Thyroid gland (tissue), 4 donors: ENCODE results near the gene PARVB. TPM values are rescaled to one million over a fixed set of nuclear protein-coding genes. Genes with fewer than 3 reads are reported as not detected.

ENCODE experiments used
- DNase-seq, 2 donors: peaks; one replicate each; pipeline ENCODE4 v3.0.0-alpha.2; 2019
- H3K27ac ChIP-seq, 3 donors: fragments of 200-600 bp; sonication (generic); 1 replicate in 2 of 3; 2 replicates in 1 of 3; pipeline ENCODE4 v1.5.1; 2016 to 2019; ENCODE audit warnings: mild to moderate bottlenecking in 1 of 3, moderate library complexity in 1 of 3
- H3K27me3 ChIP-seq: fragments of 200-600 bp; sonication (generic); one replicate; pipeline ENCODE4 v1.5.1; 2019
- H3K36me3 ChIP-seq, 2 donors: fragments of 200-600 bp; sonication (generic); one replicate each; pipeline ENCODE4 v1.5.1; 2016 to 2019
- H3K4me1 ChIP-seq, 2 donors: fragments of 200-600 bp; sonication (generic); one replicate each; pipeline ENCODE4 v1.5.1; 2017 to 2019
- H3K4me3 ChIP-seq, 3 donors: fragments of 200-600 bp; sonication (generic); replicated peaks in 1 of 3; 1 replicate in 2 of 3; 2 replicates in 1 of 3; pipeline ENCODE4 v1.5.1; 2016; ENCODE audit warnings: mild to moderate bottlenecking in 1 of 3
- H3K9me3 ChIP-seq: fragments of 200-600 bp; sonication (generic); one replicate; pipeline ENCODE4 v1.5.1; 2017
- CTCF ChIP-seq, 6 experiments: fragments of 200-600 bp in 3 of 6; fragments of 450-650 bp in 3 of 6; sonication (generic) in 3 of 6; IDR thresholded peaks; one replicate each; pipeline ENCODE4 v1.5.1; 2016 to 2019; ENCODE audit warnings: antibody characterized with exemption in 6 of 6, mild to moderate bottlenecking in 2 of 6, inconsistent platforms in 1 of 6, moderate library complexity in 1 of 6
- POLR2A ChIP-seq, 2 donors: fragments of 450-650 bp; IDR thresholded peaks; one replicate each; pipeline ENCODE4 v1.6.1; 2017; ENCODE audit warnings: antibody characterized with exemption in 2 of 2, mild to moderate bottlenecking in 2 of 2, moderate library complexity in 1 of 2
- WGBS, 2 donors: methylation state at CpG; one replicate each; pipeline ENCODE4 v1.1.5; 2017; 5-methylcytosine and 5-hydroxymethylcytosine counted together
- intact Hi-C: fragments of 100-400 bp; cut with DNase I; formaldehyde crosslinking; loops from one replicate; pipeline ENCODE4 v1.15.1; 2023
- total RNA-seq, 4 donors: library from RNA; depleted of rRNA; stranded (reverse); fragments of >200 nt; gene quantifications; one replicate each; pipeline ENCODE4 v1.2.3, GENCODE V29; 2016

Gene PARVB
- total RNA-seq, 4 donors from 2014 or later = 6.7 to 34.9 (median 11.0) TPM

- Histone ChIP-seq H3K4me3 (no peak overlapping the region), H3K9me3 (no peaks in the 10 kb centered on the region), H3K27ac (no peak overlapping the region), H3K4me1 (no peaks in the 10 kb centered on the region), H3K27me3 (no peaks in the 10 kb centered on the region), H3K36me3 (no peaks in the 10 kb centered on the region)
- no peak for DNase-seq
- intact Hi-C loops = no loop called here
- WGBS, 2 donors = 89 to 98% methylated on average over 4 of the region's 4 CpGs
- TF ChIP-seq POLR2A (IDR thresholded peaks at IDR 0.05) (no peak), CTCF (IDR thresholded peaks at IDR 0.05) (no peak)
Observed at GRCh38 chr22:44184006-44184405, 159.9 kb downstream of the PARVB start.

- Histone ChIP-seq H3K4me1 (no peaks in the 10 kb centered on the region), H3K4me3 (no peak overlapping the region), H3K27ac (no peak overlapping the region), H3K9me3 (no peaks in the 10 kb centered on the region), H3K36me3 (no peaks in the 10 kb centered on the region), H3K27me3 (no peaks in the 10 kb centered on the region)
- intact Hi-C loops = no loop called here
- 92 to 95% methylated on average over 11 to 14 of the region's 16 CpGs for WGBS, 2 donors
- no peak for DNase-seq
- no peak for TF ChIP-seq CTCF (IDR thresholded peaks at IDR 0.05)
- TF ChIP-seq POLR2A (IDR thresholded peaks at IDR 0.05) = no peak
Observed at GRCh38 chr22:44185237-44186120, 161.4 kb downstream of the PARVB start.

- no peak for DNase-seq
- Histone ChIP-seq H3K27ac (no peak overlapping the region), H3K4me3 (no peak overlapping the region), H3K27me3 (no peaks in the 10 kb centered on the region), H3K36me3 (no peaks in the 10 kb centered on the region), H3K9me3 (no peaks in the 10 kb centered on the region), H3K4me1 (no peaks in the 10 kb centered on the region)
- WGBS, 2 donors = 88 to 91% methylated on average over 8 of the region's 8 CpGs
- intact Hi-C loops = no loop called here
- TF ChIP-seq POLR2A (IDR thresholded peaks at IDR 0.05) (no peak), CTCF (IDR thresholded peaks at IDR 0.05) (no peak)
Observed at GRCh38 chr22:44186121-44186510, 162.0 kb downstream of the PARVB start.

GRCh38 chr22:44186737-44187136 is 162.6 kb downstream of the PARVB start:
- Histone ChIP-seq H3K27ac (no peak overlapping the region), H3K27me3 (no peaks in the 10 kb centered on the region), H3K9me3 (no peaks in the 10 kb centered on the region), H3K4me3 (no peak overlapping the region), H3K4me1 (no peaks in the 10 kb centered on the region), H3K36me3 (no peaks in the 10 kb centered on the region)
- no peak for TF ChIP-seq POLR2A (IDR thresholded peaks at IDR 0.05)
- TF ChIP-seq CTCF (IDR thresholded peaks at IDR 0.05) = no peak
- WGBS, 2 donors = 86 to 93% methylated on average over 3 to 4 of the region's 4 CpGs
- no peak for DNase-seq
- intact Hi-C loops = no loop called here

- no peak for DNase-seq
- Histone ChIP-seq H3K36me3 (no peaks in the 10 kb centered on the region), H3K27me3 (no peaks in the 10 kb centered on the region)
Observed at GRCh38 chr22:44187652-44188230, 163.6 kb downstream of the PARVB start.

More at GRCh38 chr22:44187652-44188230, 163.6 kb downstream of the PARVB start:
- Histone ChIP-seq H3K9me3 (no peaks in the 10 kb centered on the region), H3K4me3 (no peak overlapping the region), H3K27ac (no peak overlapping the region), H3K4me1 (no peaks in the 10 kb centered on the region)
- intact Hi-C loops = no loop called here
- TF ChIP-seq POLR2A (IDR thresholded peaks at IDR 0.05) (no peak), CTCF (IDR thresholded peaks at IDR 0.05) (no peak)
- 81 to 90% methylated on average over 5 to 12 of the region's 12 CpGs for WGBS, 2 donors
